ENCODE data around the gene AHRR. TPM values are rescaled to one million over a fixed set of nuclear protein-coding genes. Genes with fewer than 3 reads are reported as not detected.
"Not testable (repeated sequence)": the region's sequence is repeated elsewhere in the genome, so short reads cannot be mapped to it uniquely, and the experiment has no call there.

AHRR gene
- total RNA-seq, 1 donor, result 31.9 TPM

GRCh38 chr5:407051-407450 is 85.5 kb downstream of the AHRR start:
- no peak for TF ChIP-seq CTCF (IDR thresholded peaks at IDR 0.05; ENCODE audit: insufficient read depth, low read length)
- no peak overlapping the region for H3K4me3 ChIP-seq (ENCODE audit: low read depth, low read length)
- no peak for DNase-seq (ENCODE audit: low read depth)

GRCh38 chr5:407801-408268 is 86.3 kb downstream of the AHRR start:
- no peak for TF ChIP-seq CTCF (IDR thresholded peaks at IDR 0.05; ENCODE audit: insufficient read depth, low read length)
- no peak overlapping the region for H3K4me3 ChIP-seq (ENCODE audit: low read depth, low read length)
- DNase-seq (ENCODE audit: low read depth), result no peak

- TF ChIP-seq CTCF (IDR thresholded peaks at IDR 0.05; ENCODE audit: insufficient read depth, low read length), result no peak
- no peak overlapping the region for H3K4me3 ChIP-seq (ENCODE audit: low read depth, low read length)
- DNase-seq (ENCODE audit: low read depth), result no peak
Observed at GRCh38 chr5:410911-411517, 89.5 kb downstream of the AHRR start.

GRCh38 chr5:411728-412127 is 90.2 kb downstream of the AHRR start:
- no peak overlapping the region for H3K4me3 ChIP-seq (ENCODE audit: low read depth, low read length)
- TF ChIP-seq CTCF (IDR thresholded peaks at IDR 0.05; ENCODE audit: insufficient read depth, low read length), result no peak
- DNase-seq (ENCODE audit: low read depth), result no peak

- DNase-seq (ENCODE audit: low read depth), result peak; percentile 81
- H3K4me3 ChIP-seq (ENCODE audit: low read depth, low read length), result not testable (repeated sequence)
Observed at GRCh38 chr5:414991-415927, 93.7 kb downstream of the AHRR start.

GRCh38 chr5:415928-416635 is 94.6 kb downstream of the AHRR start:
- H3K4me3 ChIP-seq (ENCODE audit: low read depth, low read length), result no peak overlapping the region
- TF ChIP-seq CTCF (IDR thresholded peaks at IDR 0.05; ENCODE audit: insufficient read depth, low read length), result no peak
- DNase-seq (ENCODE audit: low read depth), result no peak

GRCh38 chr5:416636-416960 is 95.1 kb downstream of the AHRR start:
- no peak for TF ChIP-seq CTCF (IDR thresholded peaks at IDR 0.05; ENCODE audit: insufficient read depth, low read length)
- H3K4me3 ChIP-seq (ENCODE audit: low read depth, low read length), result no peak overlapping the region
- DNase-seq (ENCODE audit: low read depth), result no peak

All from fibroblast of the aortic adventitia (primary cell).